Kidney (tissue), 14 donors: Measurements from ENCODE around the gene NAT16. TPM values are rescaled to one million over a fixed set of nuclear protein-coding genes. Genes with fewer than 3 reads are reported as not detected.
"Not testable (repeated sequence)": the region's sequence is repeated elsewhere in the genome, so short reads cannot be mapped to it uniquely, and the experiment has no call there.

ENCODE experiments used
- DNase-seq, 5 donors: peaks; one replicate each; pipeline ENCODE4 v3.0.0-alpha.2; 2013 to 2020
- FAIRE-seq: peaks from 2 replicates; lab custom pipeline; 2012; peaks lifted over from hg19 to GRCh38; lab: Jason Lieb, UNC
- H3K27ac ChIP-seq, 2 donors: one replicate each; pipeline ENCODE4 v1.7.0; 2013; ENCODE audit warnings: low read depth in 2 of 2, low read length in 2 of 2, inconsistent platforms in 1 of 2
- H3K27me3 ChIP-seq: one replicate; pipeline ENCODE4 v1.7.1; 2013; ENCODE audit warnings: low read length, inconsistent platforms; ENCODE audit not compliant: control insufficient read depth, insufficient read depth
- H3K36me3 ChIP-seq, 3 donors: one replicate each; pipeline versions ENCODE4 v1.7.0 to v1.7.1; 2013; ENCODE audit warnings: low read length in 3 of 3, control low read depth in 1 of 3, inconsistent platforms in 1 of 3; ENCODE audit not compliant: insufficient read depth in 3 of 3, control insufficient read depth in 2 of 3
- H3K4me1 ChIP-seq, 3 donors: one replicate each; pipeline versions ENCODE4 v1.7.0 to v1.7.1; 2013; ENCODE audit warnings: low read length in 3 of 3, inconsistent platforms in 1 of 3, low read depth in 1 of 3; ENCODE audit not compliant: control insufficient read depth in 2 of 3, insufficient read depth in 2 of 3
- H3K4me3 ChIP-seq, 3 donors: one replicate each; pipeline versions ENCODE4 v1.7.0 to v1.8.1; 2013; ENCODE audit warnings: low read length in 3 of 3, control low read depth in 1 of 3, inconsistent platforms in 1 of 3
- H3K9ac ChIP-seq, 3 donors: one replicate each; pipeline versions ENCODE4 v1.7.0 to v1.7.1; 2013; ENCODE audit warnings: low read length in 3 of 3, control low read depth in 1 of 3, inconsistent platforms in 1 of 3
- H3K9me3 ChIP-seq, 3 donors: one replicate each; pipeline versions ENCODE4 v1.7.0 to v1.7.1; 2013; ENCODE audit warnings: low read length in 3 of 3, control low read depth in 1 of 3, inconsistent platforms in 1 of 3; ENCODE audit not compliant: control insufficient read depth in 2 of 3, insufficient read depth in 1 of 3
- CTCF ChIP-seq: IDR thresholded peaks from 3 replicates; pipeline ENCODE4 v1.5.1; 2012; ENCODE audit warnings: mild to moderate bottlenecking, moderate library complexity, borderline replicate concordance; ENCODE audit not compliant: insufficient read depth; ENCODE audit errors: extremely low read depth
- intact Hi-C: fragments of 100-400 bp; cut with DNase I; formaldehyde crosslinking; loops from one replicate; pipeline ENCODE4 v1.11.1; 2022
- polyA plus RNA-seq: library from polyadenylated mRNA; stranded (reverse); fragments of 350-450 nt; fragmentation: Illumina TruSeq; extraction: RNeasy Lipid Tissue Mini Kit (QIAGEN cat#74804); gene quantifications from one replicate; pipeline ENCODE4 v1.2.3, GENCODE V29; 2014; ENCODE audit warnings: low read depth, low replicate concordance; ENCODE audit not compliant: insufficient read depth
- total RNA-seq: library from RNA; stranded (reverse); fragmentation: NEBNext Ultra II Directional; extraction: Animal tissue kit (Norgen Biotek cat#: 25700); gene quantifications from one replicate; pipeline ENCODE4 v1.2.1, GENCODE V29; 2021
- donor health status: control.
- donor health status: control.
- donor health status: control.
- donor health status: control.
- donor health status: control.
- donor health status: DM: yes; HTN: yes; CAD: no.
- donor health status: Normal renal cell carcinoma (clear cell type).

Gene NAT16
- total and polyA plus RNA-seq, 2 donors from 2014 or later, result not detected

GRCh38 chr7:101205901-101206664 is 26.0 kb upstream of the NAT16 start:
- no peak overlapping the region for H3K9ac ChIP-seq
- H3K36me3 ChIP-seq, result peaks cover 0 to 5% (median 0%) of the 10 kb centered on the region in 3 donors
- intact Hi-C loops, result no loop called here
- no peak overlapping the region for H3K27ac ChIP-seq
- no peaks in the 10 kb centered on the region for H3K9me3 ChIP-seq
- DNase-seq (no peak), FAIRE-seq (no peak)
- H3K4me1 ChIP-seq, result peaks cover 0 to 2% (median 0%) of the 10 kb centered on the region in 3 donors
- TF ChIP-seq CTCF, result no peak
- no peak overlapping the region for H3K4me3 ChIP-seq
- H3K27me3 ChIP-seq, result peaks cover 5% of the 10 kb centered on the region

- H3K9ac ChIP-seq, H3K27me3 ChIP-seq, H3K36me3 ChIP-seq, H3K9me3 ChIP-seq, H3K27ac ChIP-seq, DNase-seq, H3K4me1 ChIP-seq, intact Hi-C loops, FAIRE-seq, H3K4me3 ChIP-seq: not testable (repeated sequence)
Measured at GRCh38 chr7:101203740-101204738, 23.9 kb upstream of the NAT16 start.

- Histone ChIP-seq H3K4me3 (no peak overlapping the region), H3K4me1 (peaks cover 0 to 2% (median 0%) of the 10 kb centered on the region in 3 donors), H3K9me3 (no peaks in the 10 kb centered on the region), H3K36me3 (no peaks in the 10 kb centered on the region), H3K27ac (no peak overlapping the region), H3K9ac (no peak overlapping the region), H3K27me3 (peaks cover 5% of the 10 kb centered on the region)
- FAIRE-seq (no peak), DNase-seq (no peak)
- intact Hi-C loops, result no loop called here
- no peak for TF ChIP-seq CTCF
Measured at GRCh38 chr7:101202603-101202918, 22.5 kb upstream of the NAT16 start.
